Measurements from ENCODE around the gene EPHA10. TPM values are rescaled to one million over a fixed set of nuclear protein-coding genes. Genes with fewer than 3 reads are reported as not detected.
"Not testable (repeated sequence)": the region's sequence is repeated elsewhere in the genome, so short reads cannot be mapped to it uniquely, and the experiment has no call there.

Gene EPHA10
- total RNA-seq, 2 donors from 2014 or later: 0.14 to 3.0 TPM

- Mint-ChIP-seq H3K27ac (no peak overlapping the region), H3K36me3 (peaks cover 22 to 51% of the 10 kb centered on the region in 2 donors), H3K9me3 (no peaks in the 10 kb centered on the region)
- ATAC-seq (no peak), DNase-seq (ENCODE audit: low spot score in 2 of 2) (no peak)
Measured at GRCh38 chr1:37705399-37705798, 59.5 kb downstream of the EPHA10 start.

- Mint-ChIP-seq H3K36me3 (peaks cover 22 to 53% of the 10 kb centered on the region in 2 donors), H3K9me3 (no peaks in the 10 kb centered on the region), H3K27ac (no peak overlapping the region)
- ATAC-seq: no peak
- DNase-seq (ENCODE audit: low spot score in 2 of 2): no peak
Measured at GRCh38 chr1:37704966-37705365, 60.0 kb downstream of the EPHA10 start.

GRCh38 chr1:37703061-37703460 is 61.9 kb downstream of the EPHA10 start:
- Mint-ChIP-seq H3K9me3 (no peaks in the 10 kb centered on the region), H3K27ac (no peak overlapping the region), H3K36me3 (peaks cover 19 to 46% of the 10 kb centered on the region in 2 donors)
- DNase-seq (ENCODE audit: low spot score in 2 of 2) (no peak), ATAC-seq (no peak)

GRCh38 chr1:37701051-37701450 is 63.9 kb downstream of the EPHA10 start:
- ATAC-seq (no peak), DNase-seq (ENCODE audit: low spot score in 2 of 2) (no peak)
- Mint-ChIP-seq H3K27ac (no peak overlapping the region), H3K9me3 (no peaks in the 10 kb centered on the region), H3K36me3 (peaks cover 14 to 45% of the 10 kb centered on the region in 2 donors)

- Mint-ChIP-seq H3K9me3 (no peaks in the 10 kb centered on the region), H3K36me3 (peaks cover 14 to 49% of the 10 kb centered on the region in 2 donors), H3K27ac (peak overlapping the region; percentile 59 to 85)
- peak in 1 of 2 donors; percentile 35 for ATAC-seq
- DNase-seq (ENCODE audit: low spot score in 2 of 2): no peak
Measured at GRCh38 chr1:37699147-37699546, 65.8 kb downstream of the EPHA10 start.

- peaks cover 10 to 51% of the 10 kb centered on the region in 2 donors for H3K36me3 Mint-ChIP-seq
- no peaks in the 10 kb centered on the region for H3K9me3 Mint-ChIP-seq
- H3K27ac Mint-ChIP-seq: no peak overlapping the region
- no peak for ATAC-seq
- no peak for DNase-seq (ENCODE audit: low spot score in 2 of 2)
Measured at GRCh38 chr1:37697737-37698136, 67.2 kb downstream of the EPHA10 start.

GRCh38 chr1:37697090-37697489 is 67.8 kb downstream of the EPHA10 start:
- peaks cover 15 to 51% of the 10 kb centered on the region in 2 donors for H3K36me3 Mint-ChIP-seq
- no peak for ATAC-seq
- DNase-seq (ENCODE audit: low spot score in 2 of 2): no peak
- no peak overlapping the region for H3K27ac Mint-ChIP-seq
- no peaks in the 10 kb centered on the region for H3K9me3 Mint-ChIP-seq

- Mint-ChIP-seq H3K27ac (peak overlapping the region; percentile 87 to 97), H3K36me3 (peaks cover 35 to 42% of the 10 kb centered on the region in 2 donors), H3K9me3 (no peaks in the 10 kb centered on the region)
- no peak for DNase-seq (ENCODE audit: low spot score in 2 of 2)
- ATAC-seq: no peak
Measured at GRCh38 chr1:37692834-37693175, 72.1 kb downstream of the EPHA10 start.

GRCh38 chr1:37692078-37692833 is 72.7 kb downstream of the EPHA10 start, which contains the start of gene CDCA8:
Gene CDCA8, plus strand, starts transcription at chr1:37692516. Its CDS starts 175 bp downstream, at chr1:37692691.
- ATAC-seq (peak; percentile 84 to 89), DNase-seq (ENCODE audit: low spot score in 2 of 2) (peak; percentile 97 to 98)
- Mint-ChIP-seq H3K36me3 (peaks cover 32 to 42% of the 10 kb centered on the region in 2 donors), H3K27ac (peak within 1 kb of the TSS; percentile 97), H3K9me3 (no peaks in the 10 kb centered on the region)

- ATAC-seq (peak in 1 of 2 donors; percentile 7), DNase-seq (ENCODE audit: low spot score in 2 of 2) (peak; percentile 31 to 62)
- H3K9me3 Mint-ChIP-seq: no peaks in the 10 kb centered on the region
- H3K27ac Mint-ChIP-seq: peak overlapping the region; percentile 97
- peaks cover 32 to 37% of the 10 kb centered on the region in 2 donors for H3K36me3 Mint-ChIP-seq
Measured at GRCh38 chr1:37691497-37692077, 73.3 kb downstream of the EPHA10 start.

GRCh38 chr1:37688926-37689325 is 76.0 kb downstream of the EPHA10 start:
- no peak for ATAC-seq
- Mint-ChIP-seq H3K27ac (peak overlapping the region; percentile 80 to 97), H3K9me3 (no peaks in the 10 kb centered on the region), H3K36me3 (peaks cover 27 to 37% of the 10 kb centered on the region in 2 donors)
- no peak for DNase-seq (ENCODE audit: low spot score in 2 of 2)

GRCh38 chr1:37687764-37688163 is 77.2 kb downstream of the EPHA10 start:
- ATAC-seq; DNase-seq (ENCODE audit: low spot score in 2 of 2); H3K9me3 Mint-ChIP-seq: not testable (repeated sequence)
- Mint-ChIP-seq H3K27ac (peak overlapping the region; percentile 61 to 97), H3K36me3 (peaks cover 26 to 38% of the 10 kb centered on the region in 2 donors)

- DNase-seq (ENCODE audit: low spot score in 2 of 2) (no peak), ATAC-seq (no peak)
- Mint-ChIP-seq H3K9me3 (no peaks in the 10 kb centered on the region), H3K27ac (peak overlapping the region; percentile 12 to 69), H3K36me3 (peaks cover 16 to 31% of the 10 kb centered on the region in 2 donors)
Measured at GRCh38 chr1:37685722-37686121, 79.2 kb downstream of the EPHA10 start.

GRCh38 chr1:37684182-37684581 is 80.7 kb downstream of the EPHA10 start:
- Mint-ChIP-seq H3K27ac (peak overlapping the region in 1 of 2 donors; percentile 81), H3K36me3 (peaks cover 11 to 17% of the 10 kb centered on the region in 2 donors)
- not testable (repeated sequence) for H3K9me3 Mint-ChIP-seq; ATAC-seq; DNase-seq (ENCODE audit: low spot score in 2 of 2)

GRCh38 chr1:37682334-37682987 is 82.5 kb downstream of the EPHA10 start:
- DNase-seq (ENCODE audit: low spot score in 2 of 2) (peak in 1 of 2 donors; percentile 88), ATAC-seq (peak; percentile 79 to 84)
- Mint-ChIP-seq H3K27ac (no peak overlapping the region), H3K9me3 (no peaks in the 10 kb centered on the region), H3K36me3 (peaks cover 0 to 10% of the 10 kb centered on the region in 2 donors)

- no peak for DNase-seq (ENCODE audit: low spot score in 2 of 2)
- ATAC-seq: no peak
- Mint-ChIP-seq H3K36me3 (peaks cover 0 to 8% of the 10 kb centered on the region in 2 donors), H3K27ac (no peak overlapping the region), H3K9me3 (no peaks in the 10 kb centered on the region)
Measured at GRCh38 chr1:37680933-37681332, 84.0 kb downstream of the EPHA10 start.

- ATAC-seq (no peak), DNase-seq (ENCODE audit: low spot score in 2 of 2) (no peak)
- Mint-ChIP-seq H3K36me3 (peaks cover 0 to 4% of the 10 kb centered on the region in 2 donors), H3K9me3 (no peaks in the 10 kb centered on the region), H3K27ac (no peak overlapping the region)
Measured at GRCh38 chr1:37677808-37678207, 87.1 kb downstream of the EPHA10 start.
